Muscle layer of duodenum (tissue), 2 donors: ENCODE data around the gene TLE7.

ENCODE experiments used
- H3K27ac ChIP-seq: one replicate; pipeline ENCODE4 v1.7.0; 2013; ENCODE audit warnings: mild to moderate bottlenecking, low read length
- H3K27me3 ChIP-seq: one replicate; pipeline ENCODE4 v1.7.0; 2013; ENCODE audit warnings: low read depth, mild to moderate bottlenecking, control low read depth, low read length
- H3K36me3 ChIP-seq, 2 donors: one replicate each; pipeline ENCODE4 v1.7.0; 2013; ENCODE audit warnings: low read length in 2 of 2, control low read depth in 1 of 2, mild to moderate bottlenecking in 1 of 2; ENCODE audit not compliant: insufficient read depth in 2 of 2, control insufficient read depth in 1 of 2
- H3K4me1 ChIP-seq, 2 donors: one replicate each; pipeline ENCODE4 v1.7.0; 2013; ENCODE audit warnings: low read length in 2 of 2, mild to moderate bottlenecking in 2 of 2, control low read depth in 1 of 2, moderate library complexity in 1 of 2; ENCODE audit not compliant: insufficient read depth in 2 of 2, control insufficient read depth in 1 of 2
- H3K4me3 ChIP-seq, 2 donors: one replicate each; pipeline ENCODE4 v1.7.0; 2013; ENCODE audit warnings: low read length in 2 of 2, low read depth in 1 of 2, mild to moderate bottlenecking in 1 of 2
- H3K9me3 ChIP-seq, 2 donors: one replicate each; pipeline ENCODE4 v1.7.0; 2013; ENCODE audit warnings: low read length in 2 of 2, control low read depth in 1 of 2, mild to moderate bottlenecking in 1 of 2; ENCODE audit not compliant: control insufficient read depth in 1 of 2
- donor health status: healthy.

Gene TLE7

DNA sequence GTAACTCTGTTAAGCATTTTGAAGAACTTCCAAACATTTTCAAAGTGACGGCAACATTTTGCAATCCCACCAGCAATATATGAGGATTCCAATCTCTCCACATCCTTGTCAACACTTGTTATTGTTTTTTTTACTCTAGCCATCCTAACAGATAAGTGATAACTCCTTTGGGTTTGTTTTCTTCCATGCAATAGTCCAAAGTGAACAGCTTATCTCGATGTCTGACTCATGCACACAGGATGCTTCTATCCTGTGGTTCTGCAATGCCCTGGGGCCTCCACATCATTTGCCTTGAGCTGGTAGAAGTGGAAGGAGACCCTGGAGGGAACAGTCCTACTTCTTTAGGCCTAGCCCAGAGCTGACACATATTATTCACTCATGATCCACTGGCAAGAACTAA lies 13.0 kb downstream of the TLE7 start:
- H3K27me3 ChIP-seq: peaks cover 7% of the 10 kb centered on the region
- no peaks in the 10 kb centered on the region for H3K36me3 ChIP-seq
- peaks cover 0 to 6% of the 10 kb centered on the region in 2 donors for H3K9me3 ChIP-seq
- H3K4me1 ChIP-seq: no peaks in the 10 kb centered on the region
- H3K27ac ChIP-seq: no peak overlapping the region
- no peak overlapping the region for H3K4me3 ChIP-seq

DNA sequence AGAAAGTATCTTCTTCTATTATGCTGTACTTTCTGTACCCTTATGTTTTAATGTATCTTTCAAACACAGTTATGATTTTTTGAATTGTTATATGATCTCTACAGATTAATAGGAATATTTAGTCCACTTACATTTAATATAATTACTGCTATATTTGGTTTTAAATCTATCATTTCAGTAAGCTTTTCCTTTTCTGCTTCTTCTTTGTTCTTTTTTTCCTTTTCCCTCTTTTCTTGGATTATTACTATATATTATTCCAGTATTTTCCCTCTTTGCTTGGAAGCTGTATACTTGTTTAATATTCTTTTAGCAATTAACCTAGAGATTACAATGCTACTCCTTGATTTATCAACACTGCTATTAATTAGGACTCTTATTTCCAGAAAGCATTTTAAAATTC lies 13.5 kb downstream of the TLE7 start:
- Histone ChIP-seq H3K27ac (no peak overlapping the region), H3K27me3 (peaks cover 7% of the 10 kb centered on the region), H3K4me3 (no peak overlapping the region), H3K4me1 (no peaks in the 10 kb centered on the region), H3K36me3 (no peaks in the 10 kb centered on the region), H3K9me3 (peaks cover 0 to 6% of the 10 kb centered on the region in 2 donors)

DNA sequence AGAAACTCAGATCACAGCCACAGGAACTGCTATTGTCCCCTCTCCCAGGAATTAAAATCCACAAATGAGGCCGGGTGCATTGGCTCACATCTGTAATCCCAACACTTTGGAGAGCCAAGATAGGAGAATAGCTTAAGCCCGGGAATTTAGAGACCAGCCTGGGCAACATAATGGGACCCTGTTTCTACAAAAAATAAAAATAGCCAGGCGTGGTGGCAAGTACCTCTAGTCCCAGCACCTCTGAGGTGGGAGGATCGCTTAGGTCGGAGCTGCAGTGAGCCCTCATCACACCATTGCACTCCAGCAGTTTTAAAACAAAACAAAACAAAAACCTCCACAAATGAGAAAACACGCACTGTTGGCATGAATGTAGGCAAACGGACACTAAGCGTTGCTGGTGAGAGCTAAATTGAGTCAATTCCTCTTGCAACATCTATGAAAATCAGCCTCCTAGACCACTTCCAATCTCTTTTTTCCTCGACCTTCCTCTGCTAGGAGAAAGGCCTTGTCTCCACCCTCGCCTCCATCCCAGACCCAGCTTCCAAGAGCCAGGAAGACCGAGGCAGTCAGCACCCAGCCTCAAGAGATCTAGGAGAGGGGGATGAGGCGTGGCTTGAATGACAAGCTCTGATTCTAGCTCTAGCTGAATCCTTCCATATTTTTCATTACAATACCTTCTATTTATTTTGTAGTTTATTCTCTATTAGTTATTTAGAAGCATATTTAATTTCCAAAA lies 14.8 kb downstream of the TLE7 start:
- peaks cover 0 to 6% of the 10 kb centered on the region in 2 donors for H3K9me3 ChIP-seq
- H3K27me3 ChIP-seq: peaks cover 7% of the 10 kb centered on the region
- no peaks in the 10 kb centered on the region for H3K36me3 ChIP-seq
- H3K27ac ChIP-seq: no peak overlapping the region
- no peak overlapping the region for H3K4me3 ChIP-seq
- no peaks in the 10 kb centered on the region for H3K4me1 ChIP-seq

DNA sequence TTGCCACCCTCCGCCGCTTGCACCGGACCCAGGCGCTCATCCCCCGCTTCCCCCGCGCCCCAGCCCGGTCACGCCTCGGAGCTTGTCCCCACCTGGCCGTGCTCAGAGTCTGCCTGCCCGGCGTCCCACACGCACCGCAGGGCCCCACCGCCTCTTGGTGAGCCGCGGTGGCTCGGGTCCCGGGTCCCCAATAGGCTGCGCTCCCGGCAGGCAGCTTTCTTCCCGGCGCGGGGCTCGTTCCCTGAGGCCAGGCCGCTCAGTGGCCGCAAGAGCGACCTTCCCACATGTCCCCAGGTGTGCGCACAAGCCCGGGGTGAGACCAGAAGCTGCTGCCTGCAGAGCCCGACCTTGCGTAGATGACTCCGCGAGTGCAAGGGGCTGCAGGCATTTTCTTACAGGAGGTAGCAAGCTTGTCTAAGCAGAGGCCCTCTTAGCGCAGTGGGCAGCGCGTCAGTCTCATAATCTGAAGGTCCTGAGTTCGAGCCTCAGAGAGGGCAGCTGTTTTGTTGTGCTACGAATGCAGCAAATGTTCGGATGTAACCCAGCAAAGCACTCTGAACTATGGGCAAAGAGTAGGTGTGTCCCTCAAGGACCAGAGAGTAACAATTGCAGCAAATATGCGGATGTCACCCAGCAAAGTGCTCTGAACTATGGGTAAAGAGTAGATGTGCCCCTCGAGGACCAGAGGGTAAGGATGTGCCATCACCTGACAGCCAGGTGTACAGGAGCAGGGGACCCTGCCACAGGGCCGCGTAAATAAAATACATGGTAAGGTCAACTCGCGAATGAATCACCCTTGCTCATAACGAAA lies 15.6 kb downstream of the TLE7 start:
- Histone ChIP-seq H3K27ac (no peak overlapping the region), H3K27me3 (peaks cover 7% of the 10 kb centered on the region)

DNA sequence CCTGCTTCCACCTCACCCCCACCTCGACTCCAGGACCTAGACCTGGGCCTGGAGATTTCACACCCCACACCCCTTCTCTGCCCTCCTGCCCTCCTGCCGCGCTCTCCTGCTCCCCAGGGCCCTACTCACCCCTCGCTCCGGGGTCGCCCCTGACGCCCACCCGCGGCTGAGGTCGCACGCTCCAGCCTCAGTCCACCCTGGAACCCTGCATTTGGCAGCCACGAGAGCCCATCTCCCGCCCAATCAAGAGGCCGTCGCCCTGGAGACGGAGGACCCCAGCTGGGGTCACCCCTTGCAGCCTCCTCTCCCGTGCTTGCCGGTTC lies 16.1 kb downstream of the TLE7 start:
- Histone ChIP-seq H3K9me3 (peaks cover 2 to 6% of the 10 kb centered on the region in 2 donors), H3K27ac (no peak overlapping the region), H3K36me3 (no peaks in the 10 kb centered on the region), H3K4me1 (no peaks in the 10 kb centered on the region), H3K4me3 (no peak overlapping the region), H3K27me3 (peaks cover 7% of the 10 kb centered on the region)

More for the DNA sequence above, 15.6 kb downstream of the TLE7 start:
- Histone ChIP-seq H3K4me3 (no peak overlapping the region), H3K36me3 (no peaks in the 10 kb centered on the region), H3K9me3 (peaks cover 0 to 6% of the 10 kb centered on the region in 2 donors), H3K4me1 (no peaks in the 10 kb centered on the region)

DNA sequence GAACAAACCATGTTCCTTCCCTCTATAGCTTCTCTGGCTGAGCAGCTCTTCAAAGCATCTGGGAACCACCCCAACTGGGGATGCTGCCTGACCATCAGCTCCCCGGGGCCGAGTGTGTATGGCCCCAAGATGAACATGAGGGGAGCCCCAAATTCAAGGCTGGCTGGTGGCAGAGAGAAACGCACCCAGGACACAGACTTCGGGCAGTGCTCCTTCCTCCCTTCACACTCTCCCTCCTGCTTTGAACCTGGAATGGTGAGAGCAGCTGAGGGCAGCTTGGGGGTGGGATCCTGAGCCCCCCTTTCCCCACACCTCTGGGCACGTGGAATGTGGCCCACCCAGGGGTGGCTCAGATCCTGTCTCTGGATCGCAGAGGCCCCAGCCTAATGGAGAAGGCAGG lies 17.2 kb downstream of the TLE7 start:
- Histone ChIP-seq H3K4me3 (no peak overlapping the region), H3K9me3 (peaks cover 3 to 6% of the 10 kb centered on the region in 2 donors), H3K27me3 (peaks cover 7% of the 10 kb centered on the region), H3K4me1 (no peaks in the 10 kb centered on the region), H3K27ac (no peak overlapping the region), H3K36me3 (no peaks in the 10 kb centered on the region)

DNA sequence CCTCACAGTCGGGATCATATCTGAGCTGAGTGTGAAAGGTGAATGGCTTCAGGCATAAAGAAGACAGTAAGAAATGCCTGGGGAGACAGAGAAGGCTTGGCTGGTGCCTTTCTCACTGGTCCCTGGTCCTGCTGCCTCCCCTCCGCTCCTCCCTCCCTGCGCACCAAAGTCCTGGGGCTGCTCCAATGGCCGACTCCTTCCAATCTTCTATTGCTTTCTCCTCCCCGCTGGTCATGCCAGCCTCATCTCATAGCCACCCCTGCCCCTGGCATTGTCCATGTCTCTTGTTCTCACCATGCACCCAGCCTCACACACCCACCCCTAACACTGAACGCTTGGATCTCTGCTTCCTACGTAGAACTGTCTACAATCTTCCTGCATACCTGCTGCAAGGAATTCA lies 18.0 kb downstream of the TLE7 start:
- H3K4me1 ChIP-seq: no peaks in the 10 kb centered on the region
- H3K9me3 ChIP-seq: peaks cover 3 to 5% of the 10 kb centered on the region in 2 donors
- H3K36me3 ChIP-seq: no peaks in the 10 kb centered on the region
- peaks cover 7% of the 10 kb centered on the region for H3K27me3 ChIP-seq
- no peak overlapping the region for H3K4me3 ChIP-seq
- H3K27ac ChIP-seq: no peak overlapping the region

DNA sequence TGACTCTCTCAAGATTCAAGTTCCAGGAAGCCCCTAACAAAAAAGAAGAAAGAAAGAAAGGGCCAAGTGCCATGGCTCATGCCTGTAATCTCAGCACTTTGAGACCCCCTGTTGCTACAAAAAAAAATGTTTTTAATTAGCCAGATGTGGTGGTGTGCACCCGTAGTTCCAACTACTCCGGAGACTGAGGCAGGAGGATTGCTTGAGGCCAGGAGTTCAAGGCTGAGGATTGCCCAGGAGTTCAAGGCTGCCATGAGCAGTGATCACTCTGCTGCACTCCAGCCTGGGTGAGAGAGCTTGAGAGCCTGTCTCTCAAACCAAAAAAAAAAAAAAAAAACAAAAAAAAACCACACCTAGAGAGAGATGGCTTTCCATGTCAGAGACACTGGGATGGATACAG lies 18.8 kb downstream of the TLE7 start:
- Histone ChIP-seq H3K4me1 (no peaks in the 10 kb centered on the region), H3K36me3 (no peaks in the 10 kb centered on the region), H3K9me3 (peaks cover 0 to 3% of the 10 kb centered on the region in 2 donors), H3K27ac (no peak overlapping the region), H3K27me3 (peaks cover 7% of the 10 kb centered on the region), H3K4me3 (no peak overlapping the region)

DNA sequence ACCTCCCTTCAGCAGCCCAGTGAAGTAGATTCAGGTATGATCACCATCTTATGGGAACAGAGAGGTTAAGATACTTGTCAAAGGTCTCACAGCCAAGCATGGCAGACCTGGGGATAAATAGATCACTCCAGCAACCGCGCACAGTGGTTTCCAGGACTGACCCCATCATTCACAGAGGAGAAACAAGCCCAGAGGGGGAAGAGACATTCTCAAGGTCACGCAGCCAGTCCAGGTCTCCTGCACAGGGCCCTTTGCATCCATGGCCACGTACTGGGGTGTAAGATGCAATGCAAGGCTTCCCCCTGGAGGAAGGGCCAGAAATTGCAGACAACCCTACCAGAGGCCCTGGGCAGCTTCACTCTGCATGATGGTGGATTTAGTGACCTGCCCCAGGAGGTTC lies 19.9 kb downstream of the TLE7 start:
- H3K9me3 ChIP-seq: peaks cover 0 to 3% of the 10 kb centered on the region in 2 donors
- no peaks in the 10 kb centered on the region for H3K36me3 ChIP-seq
- no peaks in the 10 kb centered on the region for H3K4me1 ChIP-seq
- H3K4me3 ChIP-seq: no peak overlapping the region
- no peak overlapping the region for H3K27ac ChIP-seq
- peaks cover 4% of the 10 kb centered on the region for H3K27me3 ChIP-seq

DNA sequence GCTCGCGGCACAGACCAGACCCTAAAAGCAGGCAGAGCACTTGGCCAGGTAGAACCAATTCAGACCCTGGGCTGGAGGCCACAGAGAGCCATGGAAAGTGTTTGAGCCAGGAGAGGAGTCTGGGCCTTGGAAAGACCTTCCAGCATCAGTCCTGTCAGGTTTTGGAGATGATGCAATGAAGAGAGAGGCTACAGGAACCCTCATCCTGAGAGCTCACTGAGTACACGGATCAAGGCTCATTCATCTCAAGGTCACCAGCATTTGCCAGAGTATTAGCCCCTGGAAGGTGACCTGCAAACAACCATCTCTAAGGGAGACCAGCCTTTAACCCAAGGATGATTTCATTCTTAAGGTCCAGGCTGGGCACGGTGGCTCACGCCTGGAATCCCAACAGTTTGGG lies 27.8 kb downstream of the TLE7 start:
- no peaks in the 10 kb centered on the region for H3K36me3 ChIP-seq
- H3K27me3 ChIP-seq: no peaks in the 10 kb centered on the region
- H3K27ac ChIP-seq: no peak overlapping the region
- no peaks in the 10 kb centered on the region for H3K9me3 ChIP-seq
- peaks cover 0 to 7% of the 10 kb centered on the region in 2 donors for H3K4me1 ChIP-seq
- H3K4me3 ChIP-seq: no peak overlapping the region

DNA sequence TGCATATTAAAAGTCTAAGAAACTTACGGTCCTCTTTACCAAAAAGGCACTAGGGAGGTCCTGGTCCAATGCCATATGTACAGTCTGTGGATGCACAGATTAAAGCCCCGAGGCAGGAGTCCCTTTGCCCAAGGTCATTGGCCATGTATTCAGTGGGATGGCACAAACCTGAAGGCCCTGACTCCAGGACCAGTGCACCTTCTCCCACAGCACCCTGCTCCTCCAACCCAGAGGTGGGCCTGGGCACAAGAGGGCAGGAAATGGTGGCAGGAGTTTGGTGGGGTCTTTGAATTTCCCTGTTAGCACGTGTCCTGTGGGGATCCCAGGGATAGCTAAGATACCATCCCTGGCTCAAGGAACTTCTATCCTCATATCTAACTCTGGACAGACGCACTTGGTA lies 28.5 kb downstream of the TLE7 start:
- H3K36me3 ChIP-seq: no peaks in the 10 kb centered on the region
- H3K4me3 ChIP-seq: no peak overlapping the region
- H3K9me3 ChIP-seq: no peaks in the 10 kb centered on the region
- peaks cover 0 to 7% of the 10 kb centered on the region in 2 donors for H3K4me1 ChIP-seq
- no peaks in the 10 kb centered on the region for H3K27me3 ChIP-seq
- no peak overlapping the region for H3K27ac ChIP-seq
